Measurements from ENCODE around the gene ROCK2. TPM values are rescaled to one million over a fixed set of nuclear protein-coding genes. Genes with fewer than 3 reads are reported as not detected.

The ROCK2 gene
- total and polyA plus RNA-seq, 2 of the 13 experiments (the other 11 are each of a cell fraction or from before 2014, with no cell fraction given): 38.1 to 119 TPM

- TF ChIP-seq MAX (IDR thresholded peaks at IDR 0.05) (peak; percentile 62), AGO2 (optimal IDR thresholded peaks at IDR 0.05; ENCODE audit: low read depth, low read length) (no peak), TCF12 (IDR thresholded peaks at IDR 0.05) (no peak), TCF12 (CRISPR knock-in tag; IDR thresholded peaks at IDR 0.05) (no peak), HNF4A (CRISPR knock-in tag; IDR thresholded peaks at IDR 0.05) (peak; percentile 80), ZKSCAN8 (CRISPR knock-in tag; IDR thresholded peaks at IDR 0.05; ENCODE audit: borderline replicate concordance) (no peak), MEF2D (CRISPR knock-in tag; IDR thresholded peaks at IDR 0.05) (0 out of 2 replicates have a peak, but pooled peaks have one; percentile 33), DZIP1 (CRISPR knock-in tag; IDR thresholded peaks at IDR 0.05) (no peak), ZFP1 (CRISPR knock-in tag; IDR thresholded peaks at IDR 0.05) (no peak), CAMTA2 (CRISPR knock-in tag; IDR thresholded peaks at IDR 0.05; ENCODE audit: borderline replicate concordance) (no peak), JUN (CRISPR knock-in tag; IDR thresholded peaks at IDR 0.05) (no peak), ZNF790 (CRISPR knock-in tag; IDR thresholded peaks at IDR 0.05; ENCODE audit: borderline replicate concordance) (no peak), PITX1 (CRISPR knock-in tag; IDR thresholded peaks at IDR 0.05) (peak; percentile 9; the same call in 1 of the 2 replicates), NCOA5 (CRISPR knock-in tag; IDR thresholded peaks at IDR 0.05) (no peak), BATF2 (CRISPR knock-in tag; IDR thresholded peaks at IDR 0.05) (no peak), MLLT10 (CRISPR knock-in tag; IDR thresholded peaks at IDR 0.05) (no peak), MYPOP (CRISPR knock-in tag; IDR thresholded peaks at IDR 0.05) (no peak), TEF (CRISPR knock-in tag; IDR thresholded peaks at IDR 0.05) (no peak; the same call in 1 of the 2 replicates), ZFX (CRISPR knock-in tag; IDR thresholded peaks at IDR 0.05; ENCODE audit: low read depth) (peak; percentile 68), SPEN (CRISPR knock-in tag; IDR thresholded peaks at IDR 0.05; ENCODE audit: low read depth) (no peak), EP300 (IDR thresholded peaks at IDR 0.05; ENCODE audit: low read depth in 2 of 2, low read length in 2 of 2) (peak in 1 of 2 experiments; percentile 75; a peak in 1 of 4 replicates), EP300 (CRISPR knock-in tag; IDR thresholded peaks at IDR 0.05; ENCODE audit: borderline replicate concordance) (no peak), ZNF644 (CRISPR knock-in tag; IDR thresholded peaks at IDR 0.05; ENCODE audit: low read depth) (no peak), ZNF17 (CRISPR knock-in tag; IDR thresholded peaks at IDR 0.05) (no peak), IKZF5 (CRISPR knock-in tag; IDR thresholded peaks at IDR 0.05) (no peak; the same call in 1 of the 2 replicates)
These were observed 11.0 kb upstream of the ROCK2 start (continued) for GRCh38 chr2:11355194-11356053.

All from HepG2 (cell line).